Measurements from ENCODE around the gene MAP2K6.

- TF ChIP-seq, protein P1, sequence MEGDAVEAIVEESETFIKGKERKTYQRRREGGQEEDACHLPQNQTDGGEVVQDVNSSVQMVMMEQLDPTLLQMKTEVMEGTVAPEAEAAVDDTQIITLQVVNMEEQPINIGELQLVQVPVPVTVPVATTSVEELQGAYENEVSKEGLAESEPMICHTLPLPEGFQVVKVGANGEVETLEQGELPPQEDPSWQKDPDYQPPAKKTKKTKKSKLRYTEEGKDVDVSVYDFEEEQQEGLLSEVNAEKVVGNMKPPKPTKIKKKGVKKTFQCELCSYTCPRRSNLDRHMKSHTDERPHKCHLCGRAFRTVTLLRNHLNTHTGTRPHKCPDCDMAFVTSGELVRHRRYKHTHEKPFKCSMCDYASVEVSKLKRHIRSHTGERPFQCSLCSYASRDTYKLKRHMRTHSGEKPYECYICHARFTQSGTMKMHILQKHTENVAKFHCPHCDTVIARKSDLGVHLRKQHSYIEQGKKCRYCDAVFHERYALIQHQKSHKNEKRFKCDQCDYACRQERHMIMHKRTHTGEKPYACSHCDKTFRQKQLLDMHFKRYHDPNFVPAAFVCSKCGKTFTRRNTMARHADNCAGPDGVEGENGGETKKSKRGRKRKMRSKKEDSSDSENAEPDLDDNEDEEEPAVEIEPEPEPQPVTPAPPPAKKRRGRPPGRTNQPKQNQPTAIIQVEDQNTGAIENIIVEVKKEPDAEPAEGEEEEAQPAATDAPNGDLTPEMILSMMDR (IDR thresholded peaks at IDR 0.05): no peak
- TF ChIP-seq POLR2A (IDR thresholded peaks at IDR 0.05) (no peak), EP300 (IDR thresholded peaks at IDR 0.05) (no peak), POLR2AphosphoS5 (IDR thresholded peaks at IDR 0.05) (no peak)
Measured at GRCh38 chr17:69596141-69596540, 181.6 kb downstream of the MAP2K6 start.
